ENCODE data around the gene HMSD.
"Not testable (repeated sequence)": the region's sequence is repeated elsewhere in the genome, so short reads cannot be mapped to it uniquely, and the experiment has no call there.

HMSD gene

DNA sequence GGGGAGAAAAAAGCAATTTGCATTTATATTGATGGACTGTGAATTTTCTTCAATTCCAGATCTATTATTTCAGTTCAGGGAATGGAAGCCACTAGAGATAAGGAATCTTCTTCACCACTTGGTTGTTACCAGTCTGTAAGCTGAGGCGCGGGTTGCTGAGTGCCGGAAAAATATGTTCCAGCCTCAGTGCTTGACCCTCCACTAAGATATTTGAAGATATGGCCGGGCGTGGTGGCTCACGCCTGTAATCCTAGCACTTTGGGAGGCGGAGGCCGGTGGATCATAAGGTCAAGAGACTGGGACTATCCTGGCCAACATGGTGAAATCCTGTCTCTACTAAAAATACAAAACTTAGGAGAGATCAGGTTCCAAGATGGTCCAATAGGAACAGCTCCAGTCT is 9.1 kb upstream of the HMSD start:
- no peak for TF ChIP-seq CTCF (IDR thresholded peaks at IDR 0.05)
- H3K4me1 ChIP-seq (ENCODE audit: control insufficient read depth in 1 of 2, insufficient read depth in 1 of 2, low read depth in 1 of 2, low read length in 1 of 2): peaks cover 13 to 20% of the 10 kb centered on the region in 2 experiments
- no peak overlapping the region for H3K4me3 ChIP-seq (ENCODE audit: low read depth in 1 of 2, low read length in 1 of 2)
- no peaks in the 10 kb centered on the region for H3K27me3 ChIP-seq
- H3K27ac ChIP-seq: no peak overlapping the region
- no peaks in the 10 kb centered on the region for H3K36me3 ChIP-seq
- no peaks in the 10 kb centered on the region for H3K9me3 ChIP-seq

- H3K27me3 ChIP-seq; H3K36me3 ChIP-seq; H3K9me3 ChIP-seq; H3K4me3 ChIP-seq (ENCODE audit: low read depth in 1 of 2, low read length in 1 of 2); H3K27ac ChIP-seq: not testable (repeated sequence)
- peaks cover 11 to 18% of the 10 kb centered on the region in 2 experiments for H3K4me1 ChIP-seq (ENCODE audit: control insufficient read depth in 1 of 2, insufficient read depth in 1 of 2, low read depth in 1 of 2, low read length in 1 of 2)
These were observed 8.5 kb upstream of the HMSD start for GRCh38 chr18:63940543-63941050.

- no peak for TF ChIP-seq CTCF (IDR thresholded peaks at IDR 0.05)
These were observed 1.9 kb upstream of the HMSD start for GRCh38 chr18:63947051-63947790.

DNA sequence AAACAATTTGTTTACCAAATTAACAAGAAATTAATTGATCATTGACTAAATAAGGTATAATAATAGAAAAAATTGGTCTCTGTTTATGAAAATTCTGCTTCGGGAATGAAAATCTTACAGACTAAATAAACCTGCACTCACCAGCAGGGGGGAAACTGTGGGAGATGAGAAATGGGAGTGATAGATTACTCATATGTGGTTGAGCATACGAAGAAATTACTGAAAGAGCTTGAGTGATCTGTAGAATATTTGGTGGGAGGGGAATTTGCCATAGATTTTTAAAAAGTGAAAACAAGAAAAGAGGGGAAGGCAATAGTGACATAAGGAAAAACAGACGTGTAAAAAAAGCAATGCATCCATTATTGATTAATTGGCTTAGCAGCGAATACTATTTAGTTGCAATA is 2.2 kb downstream of the HMSD start:
- H3K27ac ChIP-seq: no peak overlapping the region
- no peaks in the 10 kb centered on the region for H3K9me3 ChIP-seq
- peaks cover 6 to 8% of the 10 kb centered on the region in 2 experiments for H3K4me1 ChIP-seq (ENCODE audit: control insufficient read depth in 1 of 2, insufficient read depth in 1 of 2, low read depth in 1 of 2, low read length in 1 of 2)
- H3K36me3 ChIP-seq: no peaks in the 10 kb centered on the region
- H3K4me3 ChIP-seq (ENCODE audit: low read depth in 1 of 2, low read length in 1 of 2): no peak overlapping the region
- no peak for TF ChIP-seq CTCF (IDR thresholded peaks at IDR 0.05)
- H3K27me3 ChIP-seq: no peaks in the 10 kb centered on the region

More at GRCh38 chr18:63947051-63947790, 1.9 kb upstream of the HMSD start:
- Histone ChIP-seq H3K27me3 (no peaks in the 10 kb centered on the region), H3K36me3 (no peaks in the 10 kb centered on the region), H3K27ac (no peak overlapping the region), H3K4me3 (ENCODE audit: low read depth in 1 of 2, low read length in 1 of 2) (no peak overlapping the region), H3K9me3 (no peaks in the 10 kb centered on the region), H3K4me1 (ENCODE audit: control insufficient read depth in 1 of 2, insufficient read depth in 1 of 2, low read depth in 1 of 2, low read length in 1 of 2) (peaks cover 6 to 8% of the 10 kb centered on the region in 2 experiments)

- no peak for TF ChIP-seq CTCF (IDR thresholded peaks at IDR 0.05)
- Histone ChIP-seq H3K36me3 (no peaks in the 10 kb centered on the region), H3K4me1 (ENCODE audit: control insufficient read depth in 1 of 2, insufficient read depth in 1 of 2, low read depth in 1 of 2, low read length in 1 of 2) (peaks cover 6 to 8% of the 10 kb centered on the region in 2 experiments), H3K4me3 (ENCODE audit: low read depth in 1 of 2, low read length in 1 of 2) (no peak overlapping the region), H3K9me3 (no peaks in the 10 kb centered on the region), H3K27ac (no peak overlapping the region), H3K27me3 (no peaks in the 10 kb centered on the region)
These were observed 4.7 kb downstream of the HMSD start for GRCh38 chr18:63953811-63954210.

- no peak overlapping the region for H3K27ac ChIP-seq
- no peak overlapping the region for H3K4me3 ChIP-seq (ENCODE audit: low read depth in 1 of 2, low read length in 1 of 2)
- H3K36me3 ChIP-seq: no peaks in the 10 kb centered on the region
- H3K27me3 ChIP-seq: no peaks in the 10 kb centered on the region
- H3K9me3 ChIP-seq: no peaks in the 10 kb centered on the region
- no peak for TF ChIP-seq CTCF (IDR thresholded peaks at IDR 0.05)
- H3K4me1 ChIP-seq (ENCODE audit: control insufficient read depth in 1 of 2, insufficient read depth in 1 of 2, low read depth in 1 of 2, low read length in 1 of 2): no peaks in the 10 kb centered on the region
These were observed 7.7 kb downstream of the HMSD start for GRCh38 chr18:63956755-63957154.

All from neutrophil (primary cell).